Fibroblast of the conjunctiva (primary cell): ENCODE measurements around the gene FOXD2.
"Not testable (repeated sequence)": the region's sequence is repeated elsewhere in the genome, so short reads cannot be mapped to it uniquely, and the experiment has no call there.

Experiments
- DNase-seq: peaks from one replicate; pipeline ENCODE4 v3.0.0-alpha.2; 2010; ENCODE audit warnings: low read depth

Gene FOXD2

GRCh38 chr1:47439819-47440598, 2.2 kb downstream of the FOXD2 start:
- no peak for DNase-seq

DNA sequence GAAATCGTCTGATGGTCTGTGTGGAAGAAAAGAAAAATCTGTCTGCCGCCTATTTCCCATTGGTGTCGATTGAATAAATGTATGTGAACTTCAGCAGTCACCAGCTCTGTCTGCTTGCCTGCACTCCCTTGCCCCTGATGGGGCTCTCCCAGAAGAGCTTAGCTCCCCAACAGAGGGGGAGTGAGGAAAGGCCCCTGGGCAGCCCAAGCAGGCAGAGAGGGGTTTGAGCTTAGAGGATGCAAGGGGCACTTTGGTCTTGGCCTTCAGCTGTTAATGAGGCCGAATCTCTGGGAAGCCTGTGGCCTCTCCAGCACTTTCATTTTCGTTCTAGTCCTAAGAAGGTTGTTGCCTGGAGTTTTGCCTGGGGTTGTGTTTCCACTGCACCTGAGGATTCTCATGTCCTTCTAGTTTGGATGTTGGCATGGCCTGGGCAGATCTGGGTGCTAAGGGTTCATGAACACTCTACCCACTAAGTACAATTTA, 2.8 kb downstream of the FOXD2 start:
- DNase-seq = no peak

DNA sequence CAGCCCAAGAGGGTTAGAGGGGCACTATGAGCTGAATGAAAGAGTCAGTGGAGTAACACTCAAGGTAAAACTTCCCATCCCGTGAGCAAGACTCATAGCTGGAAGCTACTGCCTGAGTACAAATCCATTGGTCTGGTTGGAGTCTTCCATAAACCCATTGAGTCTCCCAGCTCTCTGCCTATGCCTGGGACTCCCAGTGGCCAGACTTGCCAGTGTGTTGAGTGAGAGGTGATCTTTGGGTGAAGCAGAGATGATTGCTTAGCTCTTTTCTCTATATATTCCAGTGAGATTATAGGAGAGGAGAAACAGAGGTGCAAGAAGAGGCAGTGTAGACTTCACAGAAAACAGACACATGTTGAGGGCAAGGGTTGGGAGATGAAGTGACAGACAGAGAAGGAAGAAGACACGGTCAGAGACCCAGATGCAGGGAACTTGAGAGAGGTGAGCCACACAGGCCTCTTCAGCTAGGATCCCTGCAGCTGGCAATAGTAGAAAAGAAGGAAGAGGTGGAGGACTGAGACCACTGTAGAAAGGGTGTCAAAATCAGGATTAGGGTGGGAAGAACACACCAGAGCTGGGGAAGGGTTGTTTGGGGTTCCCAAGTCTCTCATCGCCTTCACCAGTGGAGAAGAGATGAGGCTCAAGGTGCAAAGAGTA, 3.7 kb downstream of the FOXD2 start:
- DNase-seq = no peak

GRCh38 chr1:47442202-47442601, 4.4 kb downstream of the FOXD2 start:
- DNase-seq = no peak

DNA sequence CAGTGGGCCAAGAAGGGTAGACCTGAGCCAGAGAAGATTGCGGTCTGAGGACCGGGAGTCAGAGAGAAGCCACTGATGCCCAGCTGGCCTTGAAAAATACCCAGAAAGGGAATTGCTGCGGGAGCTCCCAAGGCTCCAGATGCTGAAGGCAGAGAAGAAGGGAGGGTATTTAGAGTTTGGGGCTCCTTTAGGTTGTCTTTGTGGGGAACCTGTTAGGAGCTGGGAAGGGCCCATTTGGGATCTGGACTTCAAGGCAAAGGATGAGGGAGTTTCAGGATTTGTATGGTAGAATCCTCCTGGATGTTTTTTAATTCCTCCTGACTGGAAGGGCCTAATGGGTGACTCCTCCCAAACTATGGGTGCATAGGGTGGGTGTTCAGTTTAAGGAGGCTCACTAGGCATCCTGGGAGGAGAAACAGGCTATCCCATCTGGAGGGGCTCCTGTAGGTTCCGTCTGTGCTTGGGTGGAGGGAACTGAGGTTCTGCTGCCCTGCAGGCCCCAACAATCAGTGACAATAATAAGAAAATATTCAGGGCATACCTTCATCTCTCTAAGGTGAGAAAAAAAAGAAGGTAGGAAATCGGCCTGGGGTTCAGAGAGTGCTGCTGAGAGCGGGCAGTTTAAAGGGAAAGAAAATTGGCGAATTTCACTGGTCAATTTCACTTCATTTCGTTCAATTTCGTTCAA, 5.1 kb downstream of the FOXD2 start:
- DNase-seq = no peak

DNA sequence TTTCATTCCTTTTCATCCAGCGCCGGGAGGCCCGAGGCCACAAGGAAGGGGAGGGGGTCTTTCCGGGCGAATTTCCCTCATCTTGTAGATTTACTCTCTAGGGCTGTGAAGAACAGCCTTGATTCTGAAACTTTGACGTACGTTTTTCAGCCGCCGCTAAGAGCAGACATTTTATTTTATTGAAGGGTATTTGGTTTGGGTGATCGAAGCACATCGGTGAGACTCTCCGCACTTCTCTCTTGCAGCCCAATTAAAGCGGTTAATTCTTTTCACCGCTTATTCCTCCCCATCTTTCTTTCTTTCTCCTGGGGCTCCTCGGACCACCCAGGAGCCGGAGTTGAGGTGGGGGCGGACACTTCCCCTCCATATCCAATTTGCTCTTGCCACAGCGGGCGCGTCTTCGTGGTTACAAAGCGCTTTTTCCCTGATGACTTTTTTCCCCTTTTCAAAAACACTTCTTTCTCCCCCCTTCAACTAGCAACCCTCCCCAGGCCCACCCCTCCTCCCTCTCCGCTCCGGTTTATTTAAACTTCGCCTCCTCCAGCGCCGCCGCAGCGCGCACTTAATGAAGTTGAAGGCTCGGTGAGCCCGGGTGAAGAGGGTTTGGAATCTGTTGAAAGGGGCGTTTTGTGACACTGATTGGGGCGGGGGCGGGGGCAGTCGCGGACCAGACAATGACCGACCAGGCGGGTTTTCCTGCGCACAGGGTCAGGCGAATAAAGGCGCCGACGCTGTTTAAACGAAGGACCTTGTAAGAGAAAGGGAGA, 5.9 kb downstream of the FOXD2 start:
- DNase-seq = no peak

DNA sequence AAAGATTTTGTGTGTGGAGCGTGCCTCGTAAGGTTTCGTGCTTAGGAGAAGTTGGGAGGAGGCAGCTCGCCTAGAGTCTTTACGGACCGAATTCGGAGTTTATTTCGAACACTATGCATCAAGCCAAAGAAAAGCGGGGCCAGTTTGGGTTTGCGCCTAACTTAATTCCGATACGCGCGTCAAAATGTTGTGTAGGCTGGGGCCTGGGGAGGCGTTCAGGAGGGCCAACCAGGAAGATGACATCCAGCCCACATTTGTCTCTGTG, 6.4 kb downstream of the FOXD2 start:
- DNase-seq = no peak

DNA sequence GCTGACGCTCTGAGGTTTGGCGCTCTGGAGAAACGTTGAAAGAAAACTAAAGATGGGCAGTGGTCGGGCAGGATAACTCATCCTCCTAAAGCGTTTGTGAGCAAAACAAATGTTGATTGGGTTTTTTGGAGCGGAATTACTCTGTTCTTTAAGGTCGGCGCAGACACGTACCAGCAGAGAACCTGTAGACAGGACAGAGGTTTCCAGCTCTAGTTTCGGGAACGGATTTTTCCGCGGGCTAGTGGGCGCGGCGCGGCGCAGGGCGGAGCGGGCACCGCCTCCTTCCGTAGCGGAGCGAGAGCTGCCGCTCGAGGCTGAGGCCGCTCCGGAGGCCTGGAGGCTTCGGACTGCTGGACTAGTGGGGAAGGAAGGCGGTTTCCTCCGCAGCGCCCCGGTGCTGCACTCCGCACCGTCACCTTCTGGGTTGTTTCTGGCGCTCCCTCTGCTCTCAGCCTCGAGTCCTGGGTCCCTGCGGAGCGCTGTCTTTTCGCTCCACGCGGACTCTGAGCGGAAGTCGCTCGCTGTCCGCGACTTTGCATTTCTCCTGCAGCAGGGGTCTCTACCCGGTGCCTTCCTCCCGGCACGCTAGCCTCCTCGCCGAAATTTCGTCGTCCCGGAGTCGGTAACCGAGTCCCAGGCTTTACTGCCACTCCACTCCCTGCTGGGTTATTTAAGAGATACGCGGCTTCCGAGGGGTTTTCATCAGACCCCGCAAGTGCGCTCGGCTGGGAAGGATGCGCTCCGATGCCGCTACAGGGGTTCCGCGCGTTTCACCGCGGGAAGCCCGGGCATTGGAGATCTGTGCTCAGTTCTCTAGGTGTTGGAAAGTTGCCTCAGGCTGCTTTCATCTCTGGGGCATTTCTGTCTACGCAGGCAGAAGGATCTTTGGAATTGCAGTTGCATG, 7.0 kb downstream of the FOXD2 start:
- no peak for DNase-seq

GRCh38 chr1:47445823-47446550, 8.1 kb downstream of the FOXD2 start:
- no peak for DNase-seq

GRCh38 chr1:47448462-47449222, 10.8 kb downstream of the FOXD2 start:
- DNase-seq = no peak

DNA sequence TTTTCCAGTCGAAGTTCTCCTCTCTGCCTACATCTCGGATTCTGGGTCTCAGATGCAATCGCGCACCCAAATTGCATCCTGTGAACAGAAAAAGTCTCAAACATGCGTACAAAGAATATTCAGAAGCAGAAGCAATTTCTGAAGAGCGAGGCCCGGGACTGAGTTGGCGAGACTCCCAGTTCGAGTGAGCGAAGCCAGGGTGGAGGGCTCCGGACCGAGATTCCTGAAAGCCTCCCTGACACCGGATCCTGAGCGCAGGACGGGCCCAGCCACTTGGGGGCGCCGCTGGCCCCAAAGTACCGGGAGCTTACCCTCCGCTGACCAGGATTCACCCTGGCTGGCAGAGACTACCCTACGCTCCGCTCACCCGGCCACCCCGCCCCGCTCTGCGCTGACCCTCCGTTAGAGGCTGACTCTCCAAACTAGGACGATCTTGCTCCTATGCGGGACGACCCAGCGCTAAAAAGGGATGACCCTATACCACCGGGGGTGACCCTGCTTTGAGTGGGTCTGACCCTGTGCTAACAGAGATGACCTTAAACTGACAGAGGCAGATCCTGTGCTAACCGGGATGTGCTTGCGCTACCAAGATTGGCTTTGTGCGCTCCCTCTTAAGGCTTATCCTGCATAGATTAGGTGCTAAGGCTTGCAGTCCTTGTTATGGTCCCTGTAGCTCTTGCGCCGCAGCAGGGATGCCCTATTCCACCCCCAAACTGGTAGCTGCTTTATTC, 12.1 kb downstream of the FOXD2 start:
- no peak for DNase-seq

DNA sequence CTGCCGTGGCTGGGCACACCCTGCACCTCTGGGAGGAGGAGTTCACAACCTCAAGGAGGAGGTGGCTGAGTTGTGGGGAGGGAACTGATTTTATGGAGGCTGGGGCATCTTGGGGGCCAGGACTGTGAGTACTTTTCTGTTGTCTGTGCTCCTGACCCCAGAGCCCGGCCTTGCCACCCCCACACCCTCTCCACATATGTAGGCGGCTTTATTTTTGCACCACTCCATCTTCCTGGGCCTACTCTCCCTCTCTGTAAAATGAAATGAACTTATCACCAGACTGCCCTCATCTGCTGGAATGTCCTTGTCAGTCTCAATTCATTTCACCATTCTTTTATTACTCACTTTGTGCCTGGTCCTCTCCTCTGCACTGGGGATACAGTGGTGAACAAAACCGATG, 12.8 kb downstream of the FOXD2 start:
- no peak for DNase-seq

GRCh38 chr1:47452426-47452825, 14.6 kb downstream of the FOXD2 start:
- DNase-seq = no peak

- DNase-seq = not testable (repeated sequence)
Measured at GRCh38 chr1:47453910-47454309, 16.1 kb downstream of the FOXD2 start.

DNA sequence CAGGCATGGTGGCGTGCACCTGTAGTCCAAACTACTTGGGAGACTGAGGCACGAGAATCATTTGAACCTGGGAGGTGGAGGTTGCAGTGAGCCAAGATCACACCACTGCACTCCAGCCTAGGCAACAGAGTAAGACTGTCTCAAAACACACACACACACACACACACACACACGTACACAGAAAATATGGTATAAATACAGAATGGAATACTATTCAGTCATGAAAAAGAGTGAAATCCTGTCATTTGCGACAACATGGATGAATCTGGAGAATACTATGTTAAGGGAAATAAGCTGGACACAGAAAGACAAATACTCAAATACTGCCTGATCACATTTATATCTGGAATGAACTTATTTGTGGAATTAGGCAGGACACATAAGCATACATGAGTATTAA, 18.4 kb downstream of the FOXD2 start:
- DNase-seq = no peak

- DNase-seq = not testable (repeated sequence)
Measured at GRCh38 chr1:47457547-47457946, 19.7 kb downstream of the FOXD2 start.

GRCh38 chr1:47459253-47459788, 21.5 kb downstream of the FOXD2 start:
- no peak for DNase-seq

- no peak for DNase-seq
Measured at GRCh38 chr1:47460040-47460439, 22.2 kb downstream of the FOXD2 start.

DNA sequence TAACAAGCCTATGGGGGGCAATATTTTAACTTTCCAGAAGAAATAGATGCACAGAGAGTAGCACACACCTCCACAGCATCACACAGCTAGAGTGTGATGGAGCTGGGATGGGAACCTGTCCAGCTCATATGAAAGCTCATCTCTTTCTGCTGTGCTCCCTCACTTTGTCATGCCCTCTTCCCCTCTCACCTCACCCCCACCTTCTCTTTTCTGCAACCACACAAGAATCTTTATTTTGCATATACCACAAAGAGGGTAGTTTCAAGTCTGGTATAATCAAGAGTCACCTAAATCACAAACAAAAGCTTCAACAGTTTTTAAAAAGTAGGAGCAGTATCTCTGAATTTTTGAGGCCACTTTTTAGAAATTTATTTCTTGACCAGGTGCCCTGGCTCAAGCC, 22.6 kb downstream of the FOXD2 start:
- DNase-seq = no peak
